NB4 (cell line): Measurements from ENCODE around the gene TAGAP.

Source experiments
- POLR2A ChIP-seq: IDR thresholded peaks from 2 replicates; pipeline ENCODE4 v1.6.1; 2011; ENCODE audit warnings: mild to moderate bottlenecking; ENCODE audit not compliant: insufficient read length; ENCODE audit errors: extremely low read depth
- TF ChIP-seq, protein P1 (sequence below): IDR thresholded peaks from one replicate; pipeline ENCODE4 v1.5.1; 2012; ENCODE audit warnings: low read depth, low read length

DNA sequence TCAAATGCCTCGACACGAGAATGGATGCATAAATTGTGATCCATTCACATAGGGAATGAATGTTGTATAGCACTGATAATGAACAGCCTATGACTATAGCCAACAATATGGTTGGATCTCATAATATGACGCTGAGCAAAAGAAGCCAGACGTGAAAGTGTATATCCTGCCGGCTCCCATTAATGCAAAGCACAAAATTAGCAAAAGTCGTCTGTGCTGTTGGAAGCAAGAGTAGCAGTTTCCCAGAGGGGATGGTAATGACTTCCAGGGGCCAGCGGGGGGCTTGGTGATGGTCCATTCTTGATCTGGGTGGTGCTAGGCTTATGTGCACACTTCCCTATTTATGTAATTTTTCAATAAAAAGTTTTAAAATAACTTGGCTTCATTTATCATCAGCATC, 1.0 kb upstream of the TAGAP start:
- TF ChIP-seq POLR2A: no peak
- TF ChIP-seq, protein P1, sequence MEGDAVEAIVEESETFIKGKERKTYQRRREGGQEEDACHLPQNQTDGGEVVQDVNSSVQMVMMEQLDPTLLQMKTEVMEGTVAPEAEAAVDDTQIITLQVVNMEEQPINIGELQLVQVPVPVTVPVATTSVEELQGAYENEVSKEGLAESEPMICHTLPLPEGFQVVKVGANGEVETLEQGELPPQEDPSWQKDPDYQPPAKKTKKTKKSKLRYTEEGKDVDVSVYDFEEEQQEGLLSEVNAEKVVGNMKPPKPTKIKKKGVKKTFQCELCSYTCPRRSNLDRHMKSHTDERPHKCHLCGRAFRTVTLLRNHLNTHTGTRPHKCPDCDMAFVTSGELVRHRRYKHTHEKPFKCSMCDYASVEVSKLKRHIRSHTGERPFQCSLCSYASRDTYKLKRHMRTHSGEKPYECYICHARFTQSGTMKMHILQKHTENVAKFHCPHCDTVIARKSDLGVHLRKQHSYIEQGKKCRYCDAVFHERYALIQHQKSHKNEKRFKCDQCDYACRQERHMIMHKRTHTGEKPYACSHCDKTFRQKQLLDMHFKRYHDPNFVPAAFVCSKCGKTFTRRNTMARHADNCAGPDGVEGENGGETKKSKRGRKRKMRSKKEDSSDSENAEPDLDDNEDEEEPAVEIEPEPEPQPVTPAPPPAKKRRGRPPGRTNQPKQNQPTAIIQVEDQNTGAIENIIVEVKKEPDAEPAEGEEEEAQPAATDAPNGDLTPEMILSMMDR: no peak
